Medulla oblongata (tissue), 1 donor: ENCODE results near the gene SLX4IP.

ENCODE experiments used
- DNase-seq: peaks from one replicate; pipeline ENCODE4 v3.0.0-alpha.2; 2015; ENCODE audit errors: extremely low spot score

Gene SLX4IP

GRCh38 chr20:10466325-10466724 is 31.2 kb downstream of the SLX4IP start:
- no peak for DNase-seq

- DNase-seq = no peak
Measured at GRCh38 chr20:10466855-10467254, 31.8 kb downstream of the SLX4IP start.

GRCh38 chr20:10467681-10468339 is 32.7 kb downstream of the SLX4IP start:
- DNase-seq = no peak

GRCh38 chr20:10468340-10468845 is 33.3 kb downstream of the SLX4IP start:
- no peak for DNase-seq

- no peak for DNase-seq
Measured at GRCh38 chr20:10469056-10469455, 34.0 kb downstream of the SLX4IP start.

- peak; percentile 94 for DNase-seq
Measured at GRCh38 chr20:10469599-10469998, 34.5 kb downstream of the SLX4IP start.

- no peak for DNase-seq
Measured at GRCh38 chr20:10470276-10470675, 35.2 kb downstream of the SLX4IP start.

GRCh38 chr20:10472871-10473270 is 37.8 kb downstream of the SLX4IP start:
- no peak for DNase-seq

GRCh38 chr20:10474606-10475184 is 39.6 kb downstream of the SLX4IP start:
- no peak for DNase-seq

GRCh38 chr20:10475225-10475624 is 40.1 kb downstream of the SLX4IP start:
- DNase-seq = no peak

GRCh38 chr20:10476319-10476724 is 41.2 kb downstream of the SLX4IP start:
- DNase-seq = peak; percentile 56

- no peak for DNase-seq
Measured at GRCh38 chr20:10478205-10478604, 43.1 kb downstream of the SLX4IP start.

- no peak for DNase-seq
Measured at GRCh38 chr20:10478930-10479329, 43.8 kb downstream of the SLX4IP start.

- no peak for DNase-seq
Measured at GRCh38 chr20:10481676-10482075, 46.6 kb downstream of the SLX4IP start.

- no peak for DNase-seq
Measured at GRCh38 chr20:10483691-10484090, 48.6 kb downstream of the SLX4IP start.

- no peak for DNase-seq
Measured at GRCh38 chr20:10487142-10488136, 52.3 kb downstream of the SLX4IP start.

- DNase-seq = no peak
Measured at GRCh38 chr20:10488534-10488933, 53.4 kb downstream of the SLX4IP start.

- no peak for DNase-seq
Measured at GRCh38 chr20:10489853-10490252, 54.7 kb downstream of the SLX4IP start.

GRCh38 chr20:10490257-10490656 is 55.2 kb downstream of the SLX4IP start:
- DNase-seq = no peak

GRCh38 chr20:10490706-10491105 is 55.6 kb downstream of the SLX4IP start:
- DNase-seq = peak; percentile 82

GRCh38 chr20:10492065-10492464 is 57.0 kb downstream of the SLX4IP start:
- no peak for DNase-seq

GRCh38 chr20:10492844-10493243 is 57.7 kb downstream of the SLX4IP start:
- no peak for DNase-seq
